HEK293 (cell line): Measurements from ENCODE around the gene MSANTD3.

Experiments
- CTCF ChIA-PET: fragments of 350-600 bp; formaldehyde crosslinking; extraction: SDS; loops from one replicate; lab custom pipeline; 2021; ENCODE audit warnings: antibody characterized with exemption; lab: Yijun Ruan, JAX
- POLR2A ChIA-PET: fragments of 300-600 bp; formaldehyde crosslinking; extraction: SDS; loops from one replicate; lab custom pipeline; 2020; ENCODE audit warnings: antibody characterized with exemption, inconsistent platforms; lab: Yijun Ruan, JAX
- H3K27ac ChIP-seq: fragments of 200-500 bp; sonication (Bioruptor generic); 2 replicates; pipeline ENCODE4 v1.5.1; 2014; ENCODE audit warnings: low read depth, low read length, control low read depth, inconsistent platforms; ENCODE audit errors: extremely low read depth
- H3K36me3 ChIP-seq, 2 experiments: fragments of 200-500 bp in 1 of 2; sonication (Bioruptor generic) in 1 of 2; 1 replicate in 1 of 2; 2 replicates in 1 of 2; pipeline ENCODE4 v1.5.1; 2014 to 2017; ENCODE audit warnings: inconsistent platforms in 2 of 2, low read length in 2 of 2; ENCODE audit not compliant: control insufficient read depth in 2 of 2, insufficient read depth in 1 of 2
- H3K4me1 ChIP-seq: fragments of 200-500 bp; sonication (Bioruptor generic); 2 replicates; pipeline ENCODE4 v1.5.1; 2014; ENCODE audit warnings: mild to moderate bottlenecking, low read length, inconsistent platforms; ENCODE audit not compliant: control insufficient read depth, insufficient read depth
- H3K4me3 ChIP-seq: 2 replicates; pipeline ENCODE4 v1.5.1; 2011; ENCODE audit warnings: low read depth, mild to moderate bottlenecking, control low read depth, low read length, moderate library complexity
- H3K9me3 ChIP-seq: fragments of 200-500 bp; sonication (Bioruptor generic); 2 replicates; pipeline ENCODE4 v1.5.1; 2014; ENCODE audit warnings: low read depth, low read length, inconsistent platforms; ENCODE audit not compliant: control insufficient read depth, insufficient read depth
- AEBP2 ChIP-seq: fragments of 450-650 bp; formaldehyde crosslinking; IDR thresholded peaks from 2 replicates; pipeline ENCODE4 v1.5.1; 2016; ENCODE audit warnings: missing biosample characterization, missing genetic modification characterization, borderline replicate concordance
- MYNN ChIP-seq: fragments of 450-650 bp; formaldehyde crosslinking; IDR thresholded peaks from 2 replicates; pipeline ENCODE4 v1.5.1; 2016; ENCODE audit warnings: missing biosample characterization, missing genetic modification characterization, borderline replicate concordance
- PRDM6 ChIP-seq: fragments of 450-650 bp; formaldehyde crosslinking; IDR thresholded peaks from 2 replicates; pipeline ENCODE4 v1.5.1; 2017; ENCODE audit warnings: missing biosample characterization, missing genetic modification characterization
- YY1 ChIP-seq: fragments of 450-650 bp; formaldehyde crosslinking; IDR thresholded peaks from 2 replicates; pipeline ENCODE4 v1.5.1; 2018; ENCODE audit warnings: missing biosample characterization, missing genetic modification characterization
- ZBTB1 ChIP-seq: fragments of 450-650 bp; formaldehyde crosslinking; IDR thresholded peaks from 2 replicates; pipeline ENCODE4 v1.5.1; 2016; ENCODE audit warnings: missing biosample characterization, missing genetic modification characterization
- ZBTB20 ChIP-seq: fragments of 450-650 bp; formaldehyde crosslinking; IDR thresholded peaks from 2 replicates; pipeline ENCODE4 v1.5.1; 2016; ENCODE audit warnings: missing biosample characterization, missing genetic modification characterization
- ZFP41 ChIP-seq: fragments of 450-650 bp; formaldehyde crosslinking; IDR thresholded peaks from 2 replicates; pipeline ENCODE4 v1.5.1; 2016; ENCODE audit warnings: missing biosample characterization, missing genetic modification characterization, borderline replicate concordance
- ZNF148 ChIP-seq: fragments of 450-650 bp; formaldehyde crosslinking; IDR thresholded peaks from 2 replicates; pipeline ENCODE4 v1.5.0; 2017; ENCODE audit warnings: missing biosample characterization, missing genetic modification characterization, borderline replicate concordance
- ZNF16 ChIP-seq: fragments of 450-650 bp; formaldehyde crosslinking; IDR thresholded peaks from 2 replicates; pipeline ENCODE4 v1.5.1; 2016; ENCODE audit warnings: low read depth, missing biosample characterization, missing genetic modification characterization
- ZNF214 ChIP-seq: fragments of 450-650 bp; formaldehyde crosslinking; IDR thresholded peaks from 2 replicates; pipeline ENCODE4 v1.5.1; 2017; ENCODE audit warnings: missing biosample characterization, mild to moderate bottlenecking, missing genetic modification characterization, borderline replicate concordance
- ZNF280D ChIP-seq: fragments of 450-650 bp; formaldehyde crosslinking; IDR thresholded peaks from 2 replicates; pipeline ENCODE4 v1.5.1; 2016; ENCODE audit warnings: missing biosample characterization, missing genetic modification characterization
- ZNF302 ChIP-seq: fragments of 450-650 bp; formaldehyde crosslinking; IDR thresholded peaks from 2 replicates; pipeline ENCODE4 v1.5.1; 2016; ENCODE audit warnings: missing biosample characterization, missing genetic modification characterization, low read depth
- ZNF362 ChIP-seq: fragments of 450-650 bp; formaldehyde crosslinking; IDR thresholded peaks from 2 replicates; pipeline ENCODE4 v1.5.1; 2016; ENCODE audit warnings: missing biosample characterization, missing genetic modification characterization
- ZNF404 ChIP-seq: fragments of 450-650 bp; formaldehyde crosslinking; IDR thresholded peaks from 2 replicates; pipeline ENCODE4 v1.5.1; 2017; ENCODE audit warnings: missing biosample characterization, missing genetic modification characterization
- ZNF521 ChIP-seq: fragments of 450-650 bp; formaldehyde crosslinking; IDR thresholded peaks from 2 replicates; pipeline ENCODE4 v1.5.1; 2017; ENCODE audit warnings: missing biosample characterization, mild to moderate bottlenecking, missing genetic modification characterization
- ZNF529 ChIP-seq: fragments of 450-650 bp; formaldehyde crosslinking; IDR thresholded peaks from 2 replicates; pipeline ENCODE4 v1.5.1; 2017; ENCODE audit warnings: missing genetic modification characterization, missing biosample characterization; ENCODE audit not compliant: insufficient replicate concordance
- ZNF555 ChIP-seq: fragments of 450-650 bp; formaldehyde crosslinking; conservative IDR thresholded peaks from 2 replicates; pipeline ENCODE4 v1.5.1; 2017; ENCODE audit warnings: missing biosample characterization, mild to moderate bottlenecking, missing genetic modification characterization, inconsistent platforms
- ZNF580 ChIP-seq: fragments of 450-650 bp; formaldehyde crosslinking; IDR thresholded peaks from 2 replicates; pipeline ENCODE4 v1.5.1; 2016; ENCODE audit warnings: missing biosample characterization, missing genetic modification characterization
- ZNF677 ChIP-seq: fragments of 450-650 bp; IDR thresholded peaks from 2 replicates; pipeline ENCODE4 v1.5.0; 2018; ENCODE audit warnings: missing biosample characterization, mild to moderate bottlenecking, missing genetic modification characterization, moderate library complexity
- ZNF747 ChIP-seq: fragments of 450-650 bp; formaldehyde crosslinking; IDR thresholded peaks from 2 replicates; pipeline ENCODE4 v1.5.1; 2016; ENCODE audit warnings: missing biosample characterization, missing genetic modification characterization
- ZNF792 ChIP-seq: fragments of 450-650 bp; formaldehyde crosslinking; IDR thresholded peaks from 2 replicates; pipeline ENCODE4 v1.5.1; 2016; ENCODE audit warnings: missing biosample characterization, missing genetic modification characterization
- ZSCAN16 ChIP-seq: fragments of 450-650 bp; formaldehyde crosslinking; IDR thresholded peaks from 2 replicates; pipeline ENCODE4 v1.5.1; 2016; ENCODE audit warnings: missing biosample characterization, missing genetic modification characterization
- ZSCAN18 ChIP-seq: fragments of 450-650 bp; formaldehyde crosslinking; IDR thresholded peaks from 2 replicates; pipeline ENCODE4 v1.5.1; 2016; ENCODE audit warnings: missing biosample characterization, missing genetic modification characterization

MSANTD3 gene

GRCh38 chr9:100425758-100426157 lies 1.2 kb upstream of the MSANTD3 start:
- H3K4me3 ChIP-seq, result no peak overlapping the region
- ChIA-PET CTCF (interaction anchor here (0.6 to 4.2 kb wide), 5 partner anchors 11 to 189 kb away, joined by 3 to 26 read pairs (median 3); no protein-coding TSS in a partner anchor), POLR2A (interaction anchor here (0.6 to 1.5 kb wide), 2 partner anchors 14 to 17 kb away, joined by 3 to 10 read pairs; no protein-coding TSS in a partner anchor)
- H3K27ac ChIP-seq, result no peak overlapping the region
- H3K36me3 ChIP-seq, result no peaks in the 10 kb centered on the region
- H3K9me3 ChIP-seq, result no peaks in the 10 kb centered on the region
- H3K4me1 ChIP-seq, result peaks cover 10% of the 10 kb centered on the region; the same call in 1 of the 2 replicates
- TF ChIP-seq ZNF747, result no peak
- no peak for TF ChIP-seq ZNF16 (tag by site-specific recombination)
- no peak for TF ChIP-seq ZNF214 (tag by site-specific recombination)
- no peak for TF ChIP-seq MYNN (tag by site-specific recombination)
- TF ChIP-seq YY1 (tag by site-specific recombination), result no peak
- TF ChIP-seq ZNF404 (tag by site-specific recombination), result no peak
- no peak for TF ChIP-seq ZNF555
- no peak for TF ChIP-seq AEBP2
- TF ChIP-seq ZNF580 (tag by site-specific recombination), result no peak
- TF ChIP-seq ZBTB1 (tag by site-specific recombination), result no peak
- TF ChIP-seq ZNF529 (tag by site-specific recombination), result no peak
- TF ChIP-seq ZNF792, result no peak
- no peak for TF ChIP-seq PRDM6 (tag by site-specific recombination)
- TF ChIP-seq ZNF677, result no peak

- POLR2A ChIA-PET, result interaction anchor here (1.1 to 1.5 kb wide), 2 partner anchors 15 to 74 kb away, joined by 10 read pairs; partner anchors contain the start of gene TEX10
- Histone ChIP-seq H3K4me1 (peaks cover 10% of the 10 kb centered on the region; the same call in 1 of the 2 replicates), H3K4me3 (peak overlapping the region; percentile 76), H3K9me3 (no peaks in the 10 kb centered on the region), H3K27ac (peak overlapping the region; percentile 82; the same call in 1 of the 2 replicates), H3K36me3 (no peaks in the 10 kb centered on the region)
- CTCF ChIA-PET, result interaction anchor here (0.7 to 4.2 kb wide), 4 partner anchors 11 to 53 kb away, joined by 3 to 26 read pairs (median 4); no protein-coding TSS in a partner anchor
- TF ChIP-seq ZBTB20 (no peak), ZNF362 (tag by site-specific recombination) (no peak), ZSCAN16 (no peak), ZSCAN18 (no peak), ZNF521 (tag by site-specific recombination) (no peak), ZNF302 (no peak), ZNF148 (tag by site-specific recombination) (no peak), YY1 (tag by site-specific recombination) (no peak), ZNF280D (tag by site-specific recombination) (no peak), ZFP41 (tag by site-specific recombination) (no peak)
These were observed 784 bp upstream of the MSANTD3 start for GRCh38 chr9:100426189-100426529.
